GM12874 (cell line): Measurements from ENCODE around the gene CFAP99.

Experiments
- TF ChIP-seq, protein P1 (sequence below): IDR thresholded peaks from 2 replicates; pipeline ENCODE4 v1.5.1; 2011; ENCODE audit warnings: low read depth, mild to moderate bottlenecking, control low read depth, low read length, moderate library complexity; ENCODE audit not compliant: insufficient read depth

The CFAP99 gene

DNA sequence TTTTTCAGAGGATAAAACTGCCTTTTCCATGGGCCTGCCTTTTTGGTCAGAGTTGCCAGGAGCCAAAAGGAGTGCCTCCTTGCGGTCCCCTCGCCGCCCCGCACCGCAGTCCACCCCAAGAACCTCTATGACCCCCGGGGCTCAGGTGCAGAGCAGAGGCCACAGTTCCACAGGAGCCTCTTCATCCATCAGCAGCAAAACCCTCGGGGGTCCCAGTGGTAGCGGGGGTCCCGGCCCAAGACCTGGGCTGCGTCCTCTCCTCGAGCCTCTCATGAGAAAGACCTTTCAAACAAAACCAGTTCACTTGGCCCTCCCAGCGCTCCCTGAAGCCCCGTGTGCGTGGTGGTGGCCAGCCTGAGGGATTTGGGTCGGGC lies 17.2 kb upstream of the CFAP99 start:
- TF ChIP-seq, protein P1, sequence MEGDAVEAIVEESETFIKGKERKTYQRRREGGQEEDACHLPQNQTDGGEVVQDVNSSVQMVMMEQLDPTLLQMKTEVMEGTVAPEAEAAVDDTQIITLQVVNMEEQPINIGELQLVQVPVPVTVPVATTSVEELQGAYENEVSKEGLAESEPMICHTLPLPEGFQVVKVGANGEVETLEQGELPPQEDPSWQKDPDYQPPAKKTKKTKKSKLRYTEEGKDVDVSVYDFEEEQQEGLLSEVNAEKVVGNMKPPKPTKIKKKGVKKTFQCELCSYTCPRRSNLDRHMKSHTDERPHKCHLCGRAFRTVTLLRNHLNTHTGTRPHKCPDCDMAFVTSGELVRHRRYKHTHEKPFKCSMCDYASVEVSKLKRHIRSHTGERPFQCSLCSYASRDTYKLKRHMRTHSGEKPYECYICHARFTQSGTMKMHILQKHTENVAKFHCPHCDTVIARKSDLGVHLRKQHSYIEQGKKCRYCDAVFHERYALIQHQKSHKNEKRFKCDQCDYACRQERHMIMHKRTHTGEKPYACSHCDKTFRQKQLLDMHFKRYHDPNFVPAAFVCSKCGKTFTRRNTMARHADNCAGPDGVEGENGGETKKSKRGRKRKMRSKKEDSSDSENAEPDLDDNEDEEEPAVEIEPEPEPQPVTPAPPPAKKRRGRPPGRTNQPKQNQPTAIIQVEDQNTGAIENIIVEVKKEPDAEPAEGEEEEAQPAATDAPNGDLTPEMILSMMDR: no peak

- TF ChIP-seq, protein P1: no peak
Observed at GRCh38 chr4:2402048-2402842, 16.5 kb upstream of the CFAP99 start.

- TF ChIP-seq, protein P1: no peak
Observed at GRCh38 chr4:2402941-2403340, 15.8 kb upstream of the CFAP99 start.

GRCh38 chr4:2406406-2406805 lies 12.3 kb upstream of the CFAP99 start:
- TF ChIP-seq, protein P1: no peak

- TF ChIP-seq, protein P1: no peak
Observed at GRCh38 chr4:2406920-2407319, 11.8 kb upstream of the CFAP99 start.

- TF ChIP-seq, protein P1: no peak
Observed at GRCh38 chr4:2407991-2408342, 10.8 kb upstream of the CFAP99 start.

DNA sequence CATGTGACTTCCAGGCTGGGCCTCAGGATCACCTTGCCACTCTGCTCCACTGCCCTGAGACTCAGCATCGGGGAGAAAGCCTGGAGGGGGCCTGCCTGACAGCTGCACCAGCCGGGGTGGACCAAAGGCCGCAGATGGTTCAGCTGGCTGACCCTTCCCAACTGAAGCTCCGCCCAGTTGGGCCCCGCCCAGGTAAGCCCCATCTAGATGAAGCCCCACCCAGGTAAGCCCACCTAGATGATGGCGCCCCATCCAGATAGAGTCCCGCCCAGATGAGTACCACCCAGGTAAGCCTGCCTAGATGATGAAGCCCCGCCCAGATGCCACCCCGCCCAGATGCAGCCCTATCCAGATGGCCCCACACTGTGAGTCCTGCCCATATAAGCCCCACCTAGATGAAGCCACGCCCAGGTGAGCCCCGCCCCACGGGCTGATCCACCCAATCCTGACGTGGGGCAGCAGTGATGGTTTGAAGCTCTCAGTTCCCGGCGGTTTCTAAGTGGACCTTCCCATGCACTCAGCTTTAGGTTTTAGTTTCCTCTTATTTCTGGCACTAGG lies 10.3 kb upstream of the CFAP99 start:
- TF ChIP-seq, protein P1: no peak
